ENCODE data around the gene INTS1.

DNA sequence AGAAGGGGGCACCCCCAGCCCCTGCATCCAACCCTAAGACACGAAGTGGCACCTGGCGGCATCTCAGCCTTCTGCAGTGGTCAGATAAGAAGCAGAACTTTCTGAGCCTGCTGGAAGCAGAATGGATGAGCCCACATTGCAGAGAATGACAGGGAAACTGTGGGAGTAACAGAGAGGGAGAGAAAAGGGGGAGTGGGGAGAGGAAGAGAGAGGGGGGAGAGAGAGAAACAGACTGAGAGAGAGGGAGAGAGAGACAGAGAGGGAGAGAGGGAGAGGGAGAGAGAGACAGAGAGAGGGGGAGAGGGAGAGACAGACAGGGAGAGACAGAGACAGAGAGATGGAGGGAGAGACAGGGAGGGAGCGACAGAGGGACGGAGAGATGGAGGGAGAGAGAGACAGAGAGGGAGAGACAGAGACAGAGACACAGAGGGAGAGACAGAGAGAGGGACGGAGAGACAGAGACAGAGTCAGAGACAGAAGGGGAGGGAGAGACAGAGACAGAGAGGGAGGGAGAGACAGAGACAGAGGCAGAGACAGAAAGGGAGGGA lies 80.9 kb downstream of the INTS1 start:
- TF ChIP-seq, protein P1, sequence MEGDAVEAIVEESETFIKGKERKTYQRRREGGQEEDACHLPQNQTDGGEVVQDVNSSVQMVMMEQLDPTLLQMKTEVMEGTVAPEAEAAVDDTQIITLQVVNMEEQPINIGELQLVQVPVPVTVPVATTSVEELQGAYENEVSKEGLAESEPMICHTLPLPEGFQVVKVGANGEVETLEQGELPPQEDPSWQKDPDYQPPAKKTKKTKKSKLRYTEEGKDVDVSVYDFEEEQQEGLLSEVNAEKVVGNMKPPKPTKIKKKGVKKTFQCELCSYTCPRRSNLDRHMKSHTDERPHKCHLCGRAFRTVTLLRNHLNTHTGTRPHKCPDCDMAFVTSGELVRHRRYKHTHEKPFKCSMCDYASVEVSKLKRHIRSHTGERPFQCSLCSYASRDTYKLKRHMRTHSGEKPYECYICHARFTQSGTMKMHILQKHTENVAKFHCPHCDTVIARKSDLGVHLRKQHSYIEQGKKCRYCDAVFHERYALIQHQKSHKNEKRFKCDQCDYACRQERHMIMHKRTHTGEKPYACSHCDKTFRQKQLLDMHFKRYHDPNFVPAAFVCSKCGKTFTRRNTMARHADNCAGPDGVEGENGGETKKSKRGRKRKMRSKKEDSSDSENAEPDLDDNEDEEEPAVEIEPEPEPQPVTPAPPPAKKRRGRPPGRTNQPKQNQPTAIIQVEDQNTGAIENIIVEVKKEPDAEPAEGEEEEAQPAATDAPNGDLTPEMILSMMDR (IDR thresholded peaks at IDR 0.05) = no peak
- no peak for TF ChIP-seq EZH2 (IDR thresholded peaks at IDR 0.05; ENCODE audit: borderline replicate concordance, insufficient read depth, low read depth, low read length, poor library complexity, severe bottlenecking)

All from B cell (primary cell).